Ishikawa (cell line): ENCODE data around the gene DNAH6.

ENCODE experiments used
- CEBPB ChIP-seq: IDR thresholded peaks from 2 replicates; pipeline ENCODE4 v1.6.1; 2012
- FOXM1 ChIP-seq: IDR thresholded peaks from 2 replicates; pipeline ENCODE4 v1.6.1; 2012; ENCODE audit warnings: low read depth, borderline replicate concordance
- RAD21 ChIP-seq: IDR thresholded peaks from 2 replicates; pipeline ENCODE4 v1.6.1; 2012; ENCODE audit warnings: low read depth
- TAF1 ChIP-seq: IDR thresholded peaks from 2 replicates; pipeline ENCODE4 v1.6.1; 2012; ENCODE audit warnings: low read depth, mild to moderate bottlenecking
- TCF12 ChIP-seq: IDR thresholded peaks from 2 replicates; pipeline ENCODE4 v1.6.1; 2012; ENCODE audit warnings: low read depth
- TF ChIP-seq, protein P1 (sequence below): IDR thresholded peaks from 2 replicates; pipeline ENCODE4 v1.6.1; 2012
- TF ChIP-seq, protein P2 (sequence below): IDR thresholded peaks from 2 replicates; pipeline ENCODE4 v1.6.1; 2012

DNA sequence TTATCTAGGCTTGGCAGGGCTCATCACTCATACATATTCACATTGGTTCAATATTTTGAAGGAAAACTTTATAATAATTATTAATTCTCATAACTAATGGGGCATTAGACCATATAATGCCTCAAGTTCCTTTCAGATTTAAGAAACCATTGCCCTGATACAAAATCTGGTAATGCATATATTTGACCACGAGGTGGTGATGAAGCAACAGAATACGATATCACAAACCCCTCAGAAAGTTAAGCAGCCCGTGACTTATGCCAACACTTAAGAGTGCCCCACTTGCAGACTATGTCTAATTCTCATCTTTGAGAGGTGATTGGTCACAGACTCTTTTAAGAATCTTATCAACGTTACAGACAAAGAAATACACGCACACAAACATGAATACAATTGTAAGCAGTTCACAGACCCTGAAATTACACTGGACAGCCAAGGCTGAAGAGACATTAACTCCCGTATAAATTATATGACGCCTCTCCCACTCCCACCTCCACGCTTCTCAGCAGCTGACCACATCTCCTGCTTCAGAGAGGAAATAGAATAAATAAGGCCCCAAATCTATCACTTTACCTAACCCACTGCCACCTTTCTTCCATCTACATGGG lies 20.7 kb upstream of the DNAH6 start:
- no peak for TF ChIP-seq TCF12
- TF ChIP-seq TAF1, result no peak
- TF ChIP-seq, protein P1, sequence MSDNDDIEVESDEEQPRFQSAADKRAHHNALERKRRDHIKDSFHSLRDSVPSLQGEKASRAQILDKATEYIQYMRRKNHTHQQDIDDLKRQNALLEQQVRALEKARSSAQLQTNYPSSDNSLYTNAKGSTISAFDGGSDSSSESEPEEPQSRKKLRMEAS, result no peak
- no peak for TF ChIP-seq FOXM1
- TF ChIP-seq, protein P2, sequence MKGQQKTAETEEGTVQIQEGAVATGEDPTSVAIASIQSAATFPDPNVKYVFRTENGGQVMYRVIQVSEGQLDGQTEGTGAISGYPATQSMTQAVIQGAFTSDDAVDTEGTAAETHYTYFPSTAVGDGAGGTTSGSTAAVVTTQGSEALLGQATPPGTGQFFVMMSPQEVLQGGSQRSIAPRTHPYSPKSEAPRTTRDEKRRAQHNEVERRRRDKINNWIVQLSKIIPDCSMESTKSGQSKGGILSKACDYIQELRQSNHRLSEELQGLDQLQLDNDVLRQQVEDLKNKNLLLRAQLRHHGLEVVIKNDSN, result no peak
- peak; percentile 85 for TF ChIP-seq RAD21
- no peak for TF ChIP-seq CEBPB
